GM21528 (cell line): ENCODE data around the gene KLHL17.

Source experiments
- ATAC-seq: cut with Tn5 transposase; IDR thresholded peaks from one replicate; pipeline ENCODE4 v1.9.1; 2021; ENCODE audit warnings: mild to moderate bottlenecking, moderate library complexity; ENCODE audit not compliant: unreplicated experiment, low FRiP score

Gene KLHL17

DNA sequence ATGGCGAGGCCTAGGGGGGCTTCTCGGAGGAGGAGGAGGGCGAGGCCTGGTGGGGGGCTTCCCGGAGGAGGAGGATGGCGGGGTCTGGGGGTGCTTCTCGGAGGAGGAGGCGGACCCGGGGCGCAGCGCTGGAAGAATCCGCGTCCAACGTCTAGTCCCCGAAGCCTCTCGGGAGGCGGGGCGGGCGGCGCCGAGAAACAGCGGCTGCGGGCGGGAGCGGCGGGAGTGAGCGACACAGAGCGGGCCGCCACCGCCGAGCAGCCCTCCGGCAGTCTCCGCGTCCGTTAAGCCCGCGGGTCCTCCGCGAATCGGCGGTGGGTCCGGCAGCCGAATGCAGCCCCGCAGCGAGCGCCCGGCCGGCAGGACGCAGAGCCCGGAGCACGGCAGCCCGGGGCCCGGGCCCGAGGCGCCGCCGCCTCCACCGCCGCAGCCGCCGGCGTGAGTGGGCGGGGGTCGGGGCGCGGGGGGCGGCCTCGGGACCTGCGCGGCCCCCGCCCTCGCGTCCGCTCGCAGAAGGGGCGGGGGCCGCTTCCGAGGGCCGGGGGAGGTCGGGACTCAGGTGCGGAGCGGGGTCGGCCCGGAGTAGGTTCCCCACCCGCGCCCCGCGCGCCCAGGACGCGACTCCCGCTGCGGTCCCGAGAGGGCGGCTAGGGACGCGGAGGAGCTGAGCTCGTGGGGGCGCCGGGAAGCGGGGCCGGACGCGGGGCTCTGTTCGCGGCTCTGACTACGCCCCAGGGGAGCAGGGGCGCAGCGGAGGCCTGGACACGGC lies at the start of gene KLHL17:
TSS of gene KLHL17 (plus strand) at position 222 of the 769 bp plus-strand sequence. CDS start at position 332, 110 bp downstream.
- peak; percentile 38 for ATAC-seq

DNA sequence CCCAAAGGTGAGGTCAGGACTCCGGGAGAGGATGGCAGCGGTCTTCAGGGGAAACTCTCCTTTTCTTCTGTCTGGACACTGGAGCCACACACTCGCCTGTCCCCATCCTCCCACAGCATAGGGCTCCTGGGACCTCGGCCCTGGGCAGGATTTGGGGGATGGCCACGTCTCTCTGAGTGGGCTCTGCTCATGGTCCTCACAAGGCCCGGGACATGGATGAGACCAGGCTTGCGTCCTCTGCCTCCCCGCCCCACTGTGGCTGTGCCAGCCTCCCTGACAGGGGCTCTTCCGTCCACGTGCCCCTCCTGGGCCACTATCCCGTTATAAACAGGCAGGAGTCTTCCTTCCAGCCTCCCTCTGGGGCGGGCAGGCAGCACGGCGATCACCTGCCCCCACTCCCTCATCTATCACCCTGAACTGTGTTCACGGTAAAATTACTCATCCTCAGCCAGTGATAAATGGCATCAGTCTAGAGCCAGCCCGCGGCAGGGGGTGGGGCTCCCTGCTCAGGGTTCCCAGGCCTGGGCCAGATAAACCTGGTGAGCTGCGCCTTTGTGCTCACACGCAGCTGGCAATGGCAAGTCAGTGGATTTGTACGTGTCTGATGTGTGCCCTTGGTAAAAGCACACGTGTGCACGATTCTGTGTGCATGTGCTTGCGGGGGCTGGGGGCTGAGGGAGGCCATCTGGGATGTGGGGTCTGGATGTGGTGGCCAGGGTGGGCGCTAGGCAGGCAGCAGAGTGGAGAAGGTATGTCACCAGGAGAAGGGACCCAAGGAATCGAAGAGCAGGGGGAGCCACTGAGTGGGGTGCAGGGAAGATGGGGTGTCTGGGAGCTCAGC lies 49.3 kb upstream of the KLHL17 start:
- no peak for ATAC-seq

- ATAC-seq = no peak
These were observed 48.3 kb upstream of the KLHL17 start for GRCh38 chr1:911875-912739.

DNA sequence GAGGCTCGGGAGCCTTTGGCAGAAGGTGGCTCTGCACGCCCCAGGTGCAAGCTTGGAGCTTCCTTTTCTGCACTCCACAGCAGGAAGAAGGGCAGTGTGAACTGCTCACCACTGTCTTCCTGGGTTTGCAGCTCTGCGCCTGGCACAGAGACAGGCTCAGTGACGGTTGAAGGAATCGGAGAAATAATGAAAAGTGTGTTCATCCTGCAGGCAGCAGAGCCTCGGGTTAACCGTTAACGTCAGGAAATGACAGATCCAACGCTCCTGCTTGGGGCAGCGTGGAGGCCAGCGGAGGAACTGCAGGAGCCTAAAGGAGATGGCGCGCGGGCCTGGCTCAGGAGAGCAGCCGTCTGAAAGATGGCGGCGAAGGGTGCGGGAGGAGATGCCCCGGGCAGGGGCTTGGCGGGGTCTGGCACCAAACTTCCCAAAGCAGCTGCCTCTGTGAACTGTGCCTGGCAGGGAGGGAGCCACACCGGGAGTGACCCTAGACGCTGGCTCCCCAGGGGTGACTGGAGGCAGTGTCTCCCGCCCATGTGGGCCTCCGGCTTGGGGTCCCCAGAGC lies 47.6 kb upstream of the KLHL17 start:
- no peak for ATAC-seq

GRCh38 chr1:913491-914130 lies 46.8 kb upstream of the KLHL17 start:
- no peak for ATAC-seq

- ATAC-seq = no peak
These were observed 46.1 kb upstream of the KLHL17 start for GRCh38 chr1:914131-914890.

DNA sequence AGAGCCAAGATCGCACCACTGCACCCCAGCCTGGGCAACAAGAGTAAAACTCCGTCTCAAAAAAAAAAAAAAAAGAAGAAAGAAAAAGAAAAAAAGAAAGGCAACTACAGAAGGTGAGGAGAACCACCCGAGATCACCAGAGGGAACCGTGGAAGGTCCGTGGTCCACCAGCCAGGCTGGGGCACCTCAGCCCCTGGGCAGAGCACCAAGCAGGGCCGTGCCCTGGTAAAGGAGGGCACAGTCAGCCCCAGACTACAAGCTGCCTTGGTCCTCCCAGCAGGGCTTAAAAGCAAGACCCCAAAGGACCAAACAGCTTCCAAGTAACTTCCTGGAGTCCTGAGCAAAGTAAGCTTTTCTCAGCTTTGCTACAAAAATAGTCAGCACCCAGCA lies 45.5 kb upstream of the KLHL17 start:
- ATAC-seq = no peak

- no peak for ATAC-seq
These were observed 44.9 kb upstream of the KLHL17 start for GRCh38 chr1:915295-916172.

DNA sequence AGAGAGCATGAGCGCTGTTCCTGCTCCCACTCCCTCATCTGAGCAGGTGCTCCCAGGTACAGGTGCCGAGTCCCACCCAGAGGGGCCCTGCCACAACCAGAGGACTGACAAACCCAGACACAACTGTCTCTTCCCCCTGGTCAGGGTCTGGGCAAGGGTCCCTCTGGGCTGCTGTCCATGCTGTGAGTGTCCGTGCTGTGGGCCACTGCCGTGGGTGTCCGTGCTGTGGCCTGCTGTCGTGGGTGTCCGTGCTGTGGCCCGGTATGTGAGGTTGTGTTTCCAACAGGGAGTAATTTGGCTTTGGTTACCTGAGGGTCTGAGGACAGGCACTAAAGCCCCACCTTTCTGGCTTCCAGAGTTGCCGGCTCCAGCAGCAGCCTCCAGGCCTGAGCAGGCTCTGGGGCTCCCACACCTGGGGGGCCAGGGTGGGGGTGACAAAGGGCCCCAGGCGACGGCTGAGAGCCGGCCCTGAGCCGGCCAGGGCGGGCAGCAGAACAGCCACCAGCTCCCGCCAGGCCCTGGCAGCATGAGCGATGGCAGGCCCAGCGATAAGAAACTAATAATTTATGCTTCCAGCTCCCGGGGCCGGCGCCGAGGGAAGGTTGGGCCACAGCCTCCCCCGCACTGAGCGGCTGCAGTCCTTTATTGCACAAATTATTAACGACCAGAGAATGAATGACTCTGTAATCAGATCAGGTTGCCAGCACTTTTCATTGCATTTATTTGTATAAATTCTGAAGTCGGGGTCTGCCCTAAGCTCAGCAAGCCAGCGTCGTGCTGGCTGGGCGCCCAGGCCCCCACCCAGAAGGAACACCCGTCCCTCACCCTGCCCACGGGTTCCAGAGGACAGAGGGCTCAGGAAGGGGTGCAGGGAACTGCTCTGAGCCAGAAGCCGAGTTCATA lies 44.0 kb upstream of the KLHL17 start:
- no peak for ATAC-seq

DNA sequence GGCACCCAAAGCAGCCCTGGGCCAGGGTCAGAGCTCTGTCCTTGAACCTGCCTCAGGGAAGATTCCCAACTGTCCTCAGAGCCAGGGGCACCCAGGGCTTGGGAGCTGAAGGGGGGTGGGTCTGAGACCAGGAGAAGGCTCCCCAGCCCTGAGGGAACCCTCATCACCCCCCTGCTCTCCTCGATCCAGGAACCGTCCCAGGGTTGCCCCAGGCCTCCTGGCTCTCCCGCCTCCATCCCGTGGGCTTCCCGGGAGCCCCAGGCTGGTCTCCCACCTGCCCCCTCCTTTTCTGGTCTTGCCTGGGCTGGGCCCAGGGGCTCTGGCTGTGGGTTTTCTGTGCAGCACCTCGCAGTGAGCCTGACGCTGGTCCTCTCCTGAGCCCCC lies 43.3 kb upstream of the KLHL17 start:
- no peak for ATAC-seq

DNA sequence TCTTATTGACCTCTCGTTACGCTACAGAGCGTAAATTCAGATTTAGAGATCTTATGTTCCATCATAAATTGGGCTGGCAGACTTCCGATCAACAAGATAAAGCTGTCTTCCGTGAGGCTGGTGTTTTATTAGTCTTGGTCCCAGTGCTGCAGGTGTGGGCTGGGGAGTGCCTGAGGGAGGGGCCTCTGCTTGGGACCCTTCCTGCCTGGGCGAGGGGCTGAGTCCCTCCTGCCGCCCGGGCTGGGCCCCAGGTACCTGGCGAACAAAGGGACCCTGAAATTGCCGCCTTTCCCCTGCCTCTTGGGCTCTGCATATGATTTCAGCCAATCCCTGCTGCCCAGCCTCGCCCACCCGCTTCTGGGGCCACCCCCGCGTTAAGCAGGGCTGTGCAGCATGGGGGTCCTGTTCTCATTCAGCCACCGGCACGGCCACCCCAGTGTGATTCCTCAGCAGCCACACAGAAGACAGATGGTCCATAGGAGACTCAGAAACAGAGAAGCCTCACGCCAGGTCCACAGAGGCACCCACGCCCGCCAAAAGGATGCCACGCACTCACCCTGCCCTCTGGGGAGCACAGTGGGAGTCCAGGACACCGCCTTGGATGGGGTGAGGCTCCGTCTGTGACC lies 42.8 kb upstream of the KLHL17 start:
- no peak for ATAC-seq

DNA sequence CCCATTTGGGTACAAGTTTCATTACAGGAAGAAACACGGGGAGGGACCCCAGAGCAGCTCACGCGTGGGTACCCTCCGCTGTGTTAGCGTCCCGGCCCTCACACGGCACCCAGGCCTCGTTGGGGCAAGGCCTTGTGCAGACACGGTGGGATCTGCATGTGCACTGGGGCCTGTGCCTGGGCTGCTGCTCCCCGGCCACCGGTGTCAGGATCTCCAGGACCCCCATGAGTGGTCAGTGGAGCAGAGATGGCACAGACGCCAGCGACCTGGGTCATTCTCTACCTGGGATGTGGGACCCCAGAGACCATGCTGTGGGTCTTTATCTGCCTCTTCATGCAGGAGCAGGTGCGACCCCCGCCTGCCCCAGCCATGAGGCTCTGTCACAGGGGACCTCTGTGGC lies 42.0 kb upstream of the KLHL17 start:
- ATAC-seq = no peak

GRCh38 chr1:918843-919242 lies 41.5 kb upstream of the KLHL17 start:
- ATAC-seq = no peak

GRCh38 chr1:919271-919872 lies 41.0 kb upstream of the KLHL17 start:
- no peak for ATAC-seq

- ATAC-seq = no peak
These were observed 40.4 kb upstream of the KLHL17 start for GRCh38 chr1:920010-920409.

GRCh38 chr1:920521-920920 lies 39.9 kb upstream of the KLHL17 start:
- no peak for ATAC-seq
